ENCODE data around the gene CTSD. TPM values are rescaled to one million over a fixed set of nuclear protein-coding genes. Genes with fewer than 3 reads are reported as not detected.

CTSD gene
- total RNA-seq, 6 donors from 2014 or later: 993 to 3,355 (median 2,221) TPM

GRCh38 chr11:1729692-1730011, 34.1 kb downstream of the CTSD start:
- ATAC-seq (ENCODE audit: low FRiP score in 2 of 2) (no peak), DNase-seq (no peak)
- 75% methylated on average over 9 of the region's 9 CpGs for WGBS, 2 donors
- TF ChIP-seq EP300 (IDR thresholded peaks at IDR 0.05) (no peak), CTCF (IDR thresholded peaks at IDR 0.05) (no peak), POLR2A (IDR thresholded peaks at IDR 0.05) (no peak), POLR2AphosphoS5 (IDR thresholded peaks at IDR 0.05) (no peak)
- H3K27ac ChIP-seq: no peak overlapping the region
- H3K27me3 ChIP-seq: peaks cover 0 to 5% (median 3%) of the 10 kb centered on the region in 4 donors
- no peaks in the 10 kb centered on the region for H3K9me3 ChIP-seq
- no peaks in the 10 kb centered on the region for H3K4me1 ChIP-seq
- no peaks in the 10 kb centered on the region for H3K36me3 ChIP-seq
- H3K4me3 ChIP-seq: no peak overlapping the region

- ATAC-seq (ENCODE audit: low FRiP score in 2 of 2) (no peak), DNase-seq (no peak)
- no peaks in the 10 kb centered on the region for H3K36me3 ChIP-seq
- WGBS, 2 donors: 62 to 76% methylated on average over 25 of the region's 25 CpGs
- TF ChIP-seq POLR2A (IDR thresholded peaks at IDR 0.05) (no peak), EP300 (IDR thresholded peaks at IDR 0.05) (no peak), POLR2AphosphoS5 (IDR thresholded peaks at IDR 0.05) (no peak), CTCF (IDR thresholded peaks at IDR 0.05) (no peak)
- no peaks in the 10 kb centered on the region for H3K9me3 ChIP-seq
- H3K4me3 ChIP-seq: no peak overlapping the region
- H3K4me1 ChIP-seq: no peaks in the 10 kb centered on the region
- peaks cover 0 to 5% (median 2%) of the 10 kb centered on the region in 4 donors for H3K27me3 ChIP-seq
- H3K27ac ChIP-seq: no peak overlapping the region
These were observed 34.6 kb downstream of the CTSD start for GRCh38 chr11:1728931-1729691.

GRCh38 chr11:1728301-1728700, 35.4 kb downstream of the CTSD start:
- Histone ChIP-seq H3K27ac (no peak overlapping the region), H3K4me1 (no peaks in the 10 kb centered on the region), H3K9me3 (no peaks in the 10 kb centered on the region), H3K4me3 (no peak overlapping the region), H3K36me3 (no peaks in the 10 kb centered on the region), H3K27me3 (peaks cover 0 to 5% (median under 1%) of the 10 kb centered on the region in 4 donors)
- 56 to 70% methylated on average over 4 of the region's 4 CpGs for WGBS, 2 donors
- TF ChIP-seq POLR2AphosphoS5 (IDR thresholded peaks at IDR 0.05) (no peak), EP300 (IDR thresholded peaks at IDR 0.05) (no peak), CTCF (IDR thresholded peaks at IDR 0.05) (no peak), POLR2A (IDR thresholded peaks at IDR 0.05) (no peak)
- DNase-seq: no peak
- no peak for ATAC-seq (ENCODE audit: low FRiP score in 2 of 2)

GRCh38 chr11:1727861-1728260, 35.9 kb downstream of the CTSD start:
- Histone ChIP-seq H3K9me3 (no peaks in the 10 kb centered on the region), H3K27ac (no peak overlapping the region), H3K36me3 (no peaks in the 10 kb centered on the region), H3K4me1 (no peaks in the 10 kb centered on the region), H3K4me3 (no peak overlapping the region), H3K27me3 (peaks cover 0 to 5% (median under 1%) of the 10 kb centered on the region in 4 donors)
- DNase-seq: no peak
- no peak for TF ChIP-seq EP300 (IDR thresholded peaks at IDR 0.05)
- no peak for TF ChIP-seq POLR2AphosphoS5 (IDR thresholded peaks at IDR 0.05)
- TF ChIP-seq POLR2A (IDR thresholded peaks at IDR 0.05): no peak
- TF ChIP-seq CTCF (IDR thresholded peaks at IDR 0.05): no peak
- no peak for ATAC-seq (ENCODE audit: low FRiP score in 2 of 2)
- 75 to 86% methylated on average over 9 of the region's 9 CpGs for WGBS, 2 donors
